OCI-LY7 (cell line): ENCODE data around the gene PIK3IP1. TPM values are rescaled to one million over a fixed set of nuclear protein-coding genes. Genes with fewer than 3 reads are reported as not detected.
A peak's percentile ranks its signal among the peaks of the same experiment; 100 is the strongest.

Experiments used
- BruUV-seq: library from RNA; stranded (reverse); fragments of 400-500 nt; replicated peaks from 2 replicates; lab custom pipeline; 2021; lab: Mats Ljungman, UMichigan
- CTCF ChIA-PET: fragments of 300-600 bp; sonication (Branson Sonifier 250); formaldehyde crosslinking; loops from one replicate; lab custom pipeline; 2022; ENCODE audit warnings: antibody characterized with exemption; ENCODE audit not compliant: unreplicated experiment; lab: Charles Lee
- POLR2A ChIA-PET: fragments of 300-600 bp; sonication (Branson Sonifier 250); formaldehyde crosslinking; loops from one replicate; lab custom pipeline; 2022; ENCODE audit warnings: antibody characterized with exemption; lab: Charles Lee
- DNase-seq: peaks from one replicate; pipeline ENCODE4 v3.0.0-alpha.2; 2015; ENCODE audit warnings: low spot score
- H2AFZ ChIP-seq: fragments of 200-600 bp; sonication (generic), shearing (Covaris generic); 2 replicates; pipeline ENCODE4 v1.6.1; 2014; ENCODE audit warnings: mild to moderate bottlenecking, antibody characterized with exemption, low read length, moderate library complexity
- H3K27ac ChIP-seq: fragments of 200-600 bp; sonication (generic); 2 replicates; pipeline ENCODE4 v1.5.1; 2014; ENCODE audit warnings: mixed run types, low read depth, mild to moderate bottlenecking, moderate library complexity, low read length, inconsistent platforms; ENCODE audit not compliant: poor library complexity, severe bottlenecking
- H3K36me3 ChIP-seq: fragments of 200-600 bp; sonication (generic); 2 replicates; pipeline ENCODE4 v1.6.1; 2014; ENCODE audit warnings: mild to moderate bottlenecking, antibody characterized with exemption, low read length, moderate library complexity, mixed read lengths; ENCODE audit not compliant: insufficient read depth
- H3K4me1 ChIP-seq: fragments of 200-600 bp; sonication (generic); 2 replicates; pipeline ENCODE4 v1.5.1; 2014; ENCODE audit warnings: mild to moderate bottlenecking, low read length; ENCODE audit not compliant: insufficient read depth, poor library complexity, severe bottlenecking
- H3K4me2 ChIP-seq: fragments of 200-600 bp; sonication (generic); 2 replicates; pipeline ENCODE4 v1.6.1; 2014; ENCODE audit warnings: mild to moderate bottlenecking, low read length
- H3K4me3 ChIP-seq: fragments of 200-600 bp; sonication (generic); 2 replicates; pipeline ENCODE4 v1.5.1; 2014; ENCODE audit warnings: mild to moderate bottlenecking, low read depth, low read length; ENCODE audit not compliant: poor library complexity, severe bottlenecking
- H3K79me2 ChIP-seq: fragments of 200-600 bp; sonication (generic); 2 replicates; pipeline ENCODE4 v1.6.1; 2016; ENCODE audit warnings: low read depth, mild to moderate bottlenecking, low read length, moderate library complexity, mixed read lengths; ENCODE audit not compliant: insufficient read depth
- H3K9me2 ChIP-seq: fragments of 200-600 bp; sonication (generic); 2 replicates; pipeline ENCODE4 v1.6.1; 2016; ENCODE audit warnings: mild to moderate bottlenecking, low read length, mixed read lengths; ENCODE audit not compliant: insufficient read depth
- H3K9me3 ChIP-seq: fragments of 200-600 bp; sonication (generic); 2 replicates; pipeline ENCODE4 v1.6.1; 2014; ENCODE audit warnings: mild to moderate bottlenecking, mixed run types, low read length, mixed read lengths
- H4K20me1 ChIP-seq: fragments of 200-600 bp; sonication (generic); 2 replicates; pipeline ENCODE4 v1.6.1; 2014; ENCODE audit warnings: mild to moderate bottlenecking, antibody characterized with exemption, low read length, moderate library complexity, mixed read lengths; ENCODE audit not compliant: insufficient read depth
- CTCF ChIP-seq: fragments of 200-600 bp; sonication (generic); conservative IDR thresholded peaks from 2 replicates; pipeline ENCODE4 v1.5.1; 2014; ENCODE audit warnings: mild to moderate bottlenecking, antibody characterized with exemption, low read length, moderate library complexity, mixed read lengths
- EZH2phosphoT487 ChIP-seq: fragments of 200-600 bp; sonication (generic); IDR thresholded peaks from 2 replicates; pipeline ENCODE4 v1.6.1; 2018; ENCODE audit warnings: low read depth, borderline replicate concordance, mild to moderate bottlenecking, mixed run types, antibody characterized with exemption, low read length, moderate library complexity, mixed read lengths
- intact Hi-C: fragments of 100-400 bp; cut with micrococcal nuclease; formaldehyde crosslinking; loops from one replicate; pipeline ENCODE4 v1.10.0; 2022; ENCODE audit not compliant: unreplicated experiment
- total RNA-seq, 2 experiments: library from RNA; depleted of rRNA in 1 of 2; stranded (reverse); fragments of >200 nt in 1 of 2; shearing (Covaris generic) in 1 of 2; gene quantifications; 2 replicates each; pipeline ENCODE4 v1.2.3, GENCODE V29; 2014 to 2022

Gene PIK3IP1
- total RNA-seq, 2 experiments from 2014 or later: 17.1 to 20.4 TPM

- H3K36me3 ChIP-seq: peaks cover 31% of the 10 kb centered on the region
- TF ChIP-seq EZH2phosphoT487: no peak
- DNase-seq: peak; percentile 57
- peaks cover 56% of the 10 kb centered on the region for H3K4me1 ChIP-seq
- intact Hi-C loops: no loop called here
- peak overlapping the region; percentile 56 for H3K4me2 ChIP-seq
- POLR2A ChIA-PET: no interaction called here
- no TSS peak for BruUV-seq
- no peaks in the 10 kb centered on the region for H3K9me2 ChIP-seq
- H3K4me3 ChIP-seq: peak overlapping the region; percentile 15
- peaks cover 16% of the 10 kb centered on the region; the same call in 1 of the 2 replicates for H3K79me2 ChIP-seq
- no peaks in the 10 kb centered on the region for H4K20me1 ChIP-seq
- CTCF ChIA-PET: interaction anchor here (0.5 to 1.2 kb wide), 2 partner anchors 14 to 32 kb away, joined by 3 read pairs; no protein-coding TSS in a partner anchor
- H2AFZ ChIP-seq: no peak overlapping the region; the same call in 1 of the 2 replicates
- peak overlapping the region; percentile 75 for H3K27ac ChIP-seq
- H3K9me3 ChIP-seq: no peaks in the 10 kb centered on the region
Measured at GRCh38 chr22:31286360-31287255, 5.7 kb downstream of the PIK3IP1 start.

GRCh38 chr22:31284281-31285155, 7.8 kb downstream of the PIK3IP1 start:
- Histone ChIP-seq H3K4me1 (peaks cover 50% of the 10 kb centered on the region), H3K4me3 (no peak overlapping the region)

More at GRCh38 chr22:31284281-31285155, 7.8 kb downstream of the PIK3IP1 start:
- Histone ChIP-seq H3K36me3 (peaks cover 51% of the 10 kb centered on the region), H3K9me2 (no peaks in the 10 kb centered on the region), H2AFZ (no peak overlapping the region), H3K9me3 (no peaks in the 10 kb centered on the region), H4K20me1 (no peaks in the 10 kb centered on the region), H3K4me2 (no peak overlapping the region), H3K27ac (no peak overlapping the region), H3K79me2 (peaks cover 14% of the 10 kb centered on the region; the same call in 1 of the 2 replicates)
- intact Hi-C loops: no loop called here
- TF ChIP-seq CTCF (no peak), EZH2phosphoT487 (no peak)
- ChIA-PET CTCF (interaction anchor here (0.5 kb wide), 1 partner anchor 210 kb away, joined by 3 read pairs; no protein-coding TSS in a partner anchor), POLR2A (no interaction called here)
- DNase-seq: no peak
- no TSS peak for BruUV-seq
